DMS153 treated with DMSO at 0.1 percent for 48 hours (cell line): ENCODE results near the gene STAB2.
"Not testable (repeated sequence)": the region's sequence is repeated elsewhere in the genome, so short reads cannot be mapped to it uniquely, and the experiment has no call there.

ENCODE experiments used
- DNase-seq: peaks from one replicate; lab custom pipeline; 2025; ENCODE audit not compliant: unreplicated experiment; lab: John Stamatoyannopoulos, UW

STAB2 gene

GRCh38 chr12:103801709-103802585 lies 214.9 kb downstream of the STAB2 start:
- no peak for DNase-seq

GRCh38 chr12:103802586-103802886 lies 215.5 kb downstream of the STAB2 start:
- no peak for DNase-seq

- no peak for DNase-seq
These were observed 216.8 kb downstream of the STAB2 start for GRCh38 chr12:103803847-103804246.

- DNase-seq: no peak
These were observed 218.7 kb downstream of the STAB2 start for GRCh38 chr12:103805655-103806360.

- no peak for DNase-seq
These were observed 219.7 kb downstream of the STAB2 start for GRCh38 chr12:103806803-103807202.

GRCh38 chr12:103807561-103808238 lies 220.6 kb downstream of the STAB2 start:
- no peak for DNase-seq

- no peak for DNase-seq
These were observed 221.3 kb downstream of the STAB2 start for GRCh38 chr12:103808239-103808880.

GRCh38 chr12:103809154-103809553 lies 222.1 kb downstream of the STAB2 start:
- no peak for DNase-seq

- not testable (repeated sequence) for DNase-seq
These were observed 222.6 kb downstream of the STAB2 start for GRCh38 chr12:103809639-103810038.

GRCh38 chr12:103810111-103810510 lies 223.0 kb downstream of the STAB2 start:
- no peak for DNase-seq

- no peak for DNase-seq
These were observed 224.7 kb downstream of the STAB2 start for GRCh38 chr12:103811791-103812190.

- DNase-seq: no peak
These were observed 225.7 kb downstream of the STAB2 start for GRCh38 chr12:103812789-103813188.

GRCh38 chr12:103813426-103813825 lies 226.4 kb downstream of the STAB2 start:
- DNase-seq: no peak

- no peak for DNase-seq
These were observed 226.9 kb downstream of the STAB2 start for GRCh38 chr12:103813949-103814348.

GRCh38 chr12:103814436-103814835 lies 227.4 kb downstream of the STAB2 start:
- no peak for DNase-seq
